LNCAP (cell line): ENCODE results near the gene AQP1.

Experiments
- TF ChIP-seq, protein P1 (sequence below): fragments of 450-650 bp; IDR thresholded peaks from 2 replicates; pipeline ENCODE4 v1.5.1; 2017; ENCODE audit warnings: mild to moderate bottlenecking

Gene AQP1

DNA sequence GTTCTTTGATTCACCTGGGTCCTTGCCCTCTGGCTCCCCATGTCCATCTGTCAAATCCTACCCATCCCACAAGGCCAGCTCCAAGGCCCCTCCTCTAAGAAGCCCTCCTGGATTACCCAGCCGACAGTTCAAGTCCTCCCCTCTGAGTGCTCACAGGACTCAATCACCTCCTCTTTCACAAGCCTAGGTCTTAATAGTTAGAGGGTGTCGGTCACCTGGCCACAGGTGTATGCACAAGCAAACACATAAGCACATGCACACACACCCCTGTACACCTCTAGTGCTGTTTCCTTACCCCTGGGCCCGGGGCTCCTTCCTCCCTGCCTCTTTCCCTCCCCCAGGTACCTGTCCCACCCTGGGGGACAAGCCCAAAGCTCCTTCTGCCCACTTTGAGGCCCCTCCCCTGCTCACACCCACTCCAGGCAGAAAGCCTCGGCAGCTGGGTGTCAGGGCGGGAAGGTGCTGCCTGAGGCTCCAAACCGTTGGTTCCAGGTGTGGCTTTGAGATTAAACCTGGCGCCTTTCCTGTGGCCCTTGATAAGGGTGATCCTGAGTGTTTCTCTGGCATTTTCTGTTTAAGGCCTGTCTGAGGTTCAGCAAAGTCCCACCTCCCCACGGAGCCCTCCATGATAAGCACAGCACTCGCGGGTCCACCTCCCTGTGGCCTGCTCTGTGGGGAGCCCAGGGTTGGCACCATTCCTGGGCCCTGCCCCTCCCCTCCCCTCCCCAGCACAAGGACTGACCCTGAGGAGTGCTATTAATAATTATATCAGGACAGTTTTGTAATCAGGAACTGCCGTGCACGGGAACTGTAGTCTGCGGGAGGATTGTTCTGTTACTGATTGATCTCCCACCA, 14.6 kb upstream of the AQP1 start:
- TF ChIP-seq, protein P1, sequence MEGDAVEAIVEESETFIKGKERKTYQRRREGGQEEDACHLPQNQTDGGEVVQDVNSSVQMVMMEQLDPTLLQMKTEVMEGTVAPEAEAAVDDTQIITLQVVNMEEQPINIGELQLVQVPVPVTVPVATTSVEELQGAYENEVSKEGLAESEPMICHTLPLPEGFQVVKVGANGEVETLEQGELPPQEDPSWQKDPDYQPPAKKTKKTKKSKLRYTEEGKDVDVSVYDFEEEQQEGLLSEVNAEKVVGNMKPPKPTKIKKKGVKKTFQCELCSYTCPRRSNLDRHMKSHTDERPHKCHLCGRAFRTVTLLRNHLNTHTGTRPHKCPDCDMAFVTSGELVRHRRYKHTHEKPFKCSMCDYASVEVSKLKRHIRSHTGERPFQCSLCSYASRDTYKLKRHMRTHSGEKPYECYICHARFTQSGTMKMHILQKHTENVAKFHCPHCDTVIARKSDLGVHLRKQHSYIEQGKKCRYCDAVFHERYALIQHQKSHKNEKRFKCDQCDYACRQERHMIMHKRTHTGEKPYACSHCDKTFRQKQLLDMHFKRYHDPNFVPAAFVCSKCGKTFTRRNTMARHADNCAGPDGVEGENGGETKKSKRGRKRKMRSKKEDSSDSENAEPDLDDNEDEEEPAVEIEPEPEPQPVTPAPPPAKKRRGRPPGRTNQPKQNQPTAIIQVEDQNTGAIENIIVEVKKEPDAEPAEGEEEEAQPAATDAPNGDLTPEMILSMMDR, result no peak

DNA sequence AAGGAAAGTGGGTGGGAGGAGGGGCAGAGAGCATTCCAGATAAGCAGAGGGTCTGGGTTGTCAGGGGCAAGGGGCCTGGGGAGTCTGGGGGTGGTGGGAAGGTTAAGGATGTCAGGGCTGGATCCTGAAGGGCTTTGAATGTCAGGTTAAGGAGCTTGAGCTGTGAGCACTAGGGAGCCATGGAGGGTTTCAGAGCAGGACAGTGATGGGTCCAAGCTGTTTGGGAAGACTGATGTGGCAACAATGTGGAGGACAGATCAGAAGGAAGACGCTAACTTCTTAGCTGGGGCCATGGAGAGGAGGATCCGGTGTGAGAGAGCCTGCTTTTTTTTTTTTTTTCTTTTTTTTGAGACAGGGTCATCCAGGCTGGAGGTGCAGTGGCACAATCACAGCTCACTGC, 13.9 kb upstream of the AQP1 start:
- TF ChIP-seq, protein P1, result no peak

DNA sequence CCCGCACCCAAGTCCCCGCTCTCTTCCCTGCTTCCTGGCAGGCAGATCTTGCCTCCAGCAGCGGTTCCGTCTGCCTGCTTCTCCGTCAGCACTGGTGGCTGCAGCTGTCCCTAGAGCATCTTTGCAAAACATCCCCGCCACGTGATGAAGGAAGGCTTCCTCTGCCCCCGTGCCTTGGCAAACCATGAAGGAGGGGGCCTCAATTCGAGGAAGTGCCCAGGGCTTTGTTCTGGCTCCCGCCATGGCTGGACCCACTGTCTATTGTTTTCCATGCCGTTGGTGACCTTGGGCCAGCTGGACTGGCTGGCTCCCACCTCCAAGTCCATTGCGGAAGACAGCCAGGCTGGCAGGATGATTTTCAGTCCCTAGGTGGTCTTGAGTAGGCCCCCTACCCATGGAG, 13.2 kb upstream of the AQP1 start:
- TF ChIP-seq, protein P1, result no peak

DNA sequence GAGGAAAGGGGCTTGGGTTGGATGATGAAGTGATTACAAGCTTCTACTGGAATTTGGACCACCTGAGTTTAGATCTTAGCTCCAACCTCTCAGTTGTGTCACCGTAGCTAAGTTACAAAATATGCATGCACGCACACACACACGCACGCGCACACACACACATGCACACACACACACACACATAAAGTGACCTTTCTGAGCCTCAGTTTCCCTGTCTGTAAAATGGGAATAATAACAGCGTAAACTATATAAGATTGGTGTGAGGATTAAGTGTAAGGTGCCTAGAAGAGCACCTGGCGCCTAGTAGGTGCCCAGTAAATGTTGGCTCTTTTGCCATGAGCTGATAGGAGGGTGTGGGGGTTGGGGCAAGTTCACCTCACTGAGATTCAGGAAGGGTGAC, 12.6 kb upstream of the AQP1 start:
- TF ChIP-seq, protein P1, result no peak

DNA sequence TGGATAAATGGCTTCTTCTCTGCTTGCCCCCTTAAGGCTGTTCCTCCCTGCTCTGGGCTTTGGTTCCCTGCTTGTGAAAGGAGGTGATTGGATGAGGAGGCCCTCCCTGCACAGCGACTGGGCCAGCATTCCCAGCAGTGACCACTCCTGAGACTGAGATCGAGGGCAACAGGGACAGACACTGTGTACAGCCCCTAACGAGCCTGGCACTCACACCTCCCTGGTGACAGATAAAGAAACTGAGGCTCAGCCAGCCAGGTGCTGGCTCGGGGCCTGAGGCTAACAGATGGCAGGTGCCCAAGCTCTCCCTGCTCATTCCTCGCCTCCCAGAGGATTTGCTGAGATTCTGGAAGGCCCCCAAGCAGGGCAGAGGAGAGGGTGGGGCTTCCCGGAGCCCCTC, 12.0 kb upstream of the AQP1 start:
- TF ChIP-seq, protein P1, result no peak

DNA sequence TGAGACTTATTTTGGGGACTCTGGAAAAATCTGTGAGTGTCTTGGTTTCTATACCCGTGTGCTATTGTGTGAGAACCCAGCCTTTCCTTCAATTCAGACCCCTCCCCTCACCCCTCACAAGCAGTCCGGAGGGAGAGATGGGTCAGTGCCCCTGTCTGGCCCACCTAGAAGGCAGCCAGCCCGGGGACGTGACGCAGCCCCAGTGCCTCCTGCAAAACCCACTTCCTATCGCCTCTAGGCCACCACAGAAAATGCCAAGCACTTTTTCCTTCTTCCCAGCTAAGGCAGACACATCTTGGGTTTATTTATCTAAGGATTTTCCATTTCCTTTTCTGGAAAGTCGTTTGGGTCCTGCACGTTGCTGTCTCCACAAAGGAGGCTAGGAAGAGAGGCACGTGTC, 11.6 kb upstream of the AQP1 start:
- TF ChIP-seq, protein P1, result no peak

DNA sequence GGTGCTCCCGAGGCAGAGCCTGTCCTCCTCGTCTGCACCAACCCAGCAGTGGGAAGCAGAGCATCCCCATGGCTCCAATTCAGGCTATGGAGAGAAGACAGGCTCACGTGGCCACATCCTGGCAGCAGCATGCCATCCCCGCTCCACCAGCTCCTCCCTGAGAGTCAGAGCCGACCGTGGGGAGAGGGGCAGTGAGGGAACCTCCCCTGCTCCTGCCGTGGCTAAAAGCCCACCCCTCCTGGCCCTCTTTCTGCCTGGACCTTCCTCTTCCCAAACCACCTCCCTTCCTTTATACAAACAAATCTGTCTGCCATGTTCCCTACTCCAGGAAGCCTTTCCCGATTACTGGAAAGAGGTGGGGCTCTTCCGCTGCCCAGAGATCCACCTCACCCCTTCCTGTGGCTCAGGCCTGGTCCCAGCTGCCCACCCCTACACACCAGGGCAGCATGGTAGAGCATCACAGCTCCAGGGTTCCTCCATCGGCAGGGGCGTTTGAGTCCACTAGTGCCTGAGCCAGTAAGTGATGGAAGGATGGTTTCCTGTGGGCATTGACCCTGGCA, 10.8 kb upstream of the AQP1 start:
- TF ChIP-seq, protein P1, result no peak
